8988T (cell line): Measurements from ENCODE around the gene SLC7A7.
"Not testable (repeated sequence)": the region's sequence is repeated elsewhere in the genome, so short reads cannot be mapped to it uniquely, and the experiment has no call there.

ENCODE experiments used
- DNase-seq: peaks from one replicate; pipeline ENCODE4 v3.0.0; 2011

Gene SLC7A7

DNA sequence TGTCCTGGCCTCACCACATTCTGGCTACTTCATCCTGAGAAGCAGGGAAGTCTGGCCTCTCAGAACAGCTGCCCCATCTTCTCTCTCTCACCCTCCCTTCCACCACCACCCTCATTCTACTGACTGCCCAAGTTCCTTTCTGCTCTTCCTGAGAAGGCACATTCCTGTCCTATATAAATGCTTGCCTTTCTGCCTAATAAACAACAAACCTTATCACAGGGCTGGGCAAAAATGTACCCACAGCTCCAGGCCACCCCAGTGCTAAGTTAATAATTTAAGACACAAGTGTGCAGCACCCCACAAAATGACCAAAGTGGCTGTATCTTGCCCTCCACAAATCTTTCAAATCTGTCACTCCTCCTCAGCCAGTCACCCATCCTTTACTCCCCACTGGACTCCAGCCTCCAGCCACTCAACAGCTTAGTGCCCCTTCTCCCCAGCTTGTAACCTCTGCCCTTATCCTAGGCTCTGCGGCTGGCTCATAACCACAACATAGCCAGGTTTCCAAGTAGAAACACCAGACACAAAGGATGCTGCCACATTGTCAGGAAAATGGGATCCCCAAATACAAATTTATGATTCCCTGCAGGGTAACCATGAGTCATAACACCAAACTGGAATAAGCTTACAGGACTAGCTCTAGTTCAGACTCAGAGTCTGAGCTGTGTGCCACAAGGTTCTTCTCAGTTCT, 33.8 kb downstream of the SLC7A7 start:
- no peak for DNase-seq

DNA sequence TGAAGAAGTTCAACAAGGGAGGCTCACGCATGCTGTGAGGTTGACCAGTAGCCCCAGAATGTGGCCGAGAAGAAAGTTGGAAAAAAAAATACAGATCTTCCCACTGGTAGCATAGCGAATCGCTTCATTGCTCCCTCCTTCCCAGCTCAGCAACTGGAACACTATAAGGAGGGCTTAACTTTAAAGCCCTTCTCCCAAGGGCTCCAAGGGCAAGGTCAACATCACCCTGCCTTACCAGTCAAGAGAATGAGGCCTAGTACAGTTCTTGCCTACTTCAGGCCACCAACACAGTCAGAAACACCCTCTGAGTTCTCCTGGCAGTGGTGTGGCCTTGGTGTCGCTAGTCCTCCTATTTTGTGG, 34.3 kb downstream of the SLC7A7 start:
- no peak for DNase-seq

DNA sequence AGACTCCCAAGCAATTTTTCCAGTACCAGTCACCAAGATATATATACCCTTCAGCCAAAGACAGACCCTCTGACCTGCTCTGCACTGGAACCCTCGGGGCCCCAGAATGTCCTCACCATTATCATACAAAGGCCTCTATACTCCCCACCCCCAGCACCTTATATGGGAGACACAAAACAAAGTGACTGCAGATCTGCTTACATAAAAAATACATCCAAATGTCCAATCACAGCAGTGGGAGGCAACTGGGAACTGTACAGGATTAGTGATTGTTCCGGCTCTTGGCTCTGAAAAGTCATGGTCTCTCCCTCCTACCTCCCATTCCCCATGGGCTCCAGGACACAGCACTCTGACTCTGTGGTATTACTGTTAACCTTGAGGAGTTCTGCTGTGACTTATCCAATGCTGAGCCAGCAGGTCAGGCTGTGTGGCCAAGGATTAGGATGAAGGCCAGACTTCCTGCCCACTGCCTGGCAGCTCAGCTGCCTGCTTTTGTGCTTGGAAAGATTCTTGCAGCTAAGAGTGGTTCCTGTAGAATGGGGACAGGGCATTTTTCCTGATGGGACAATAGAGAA, 35.0 kb downstream of the SLC7A7 start:
- no peak for DNase-seq

DNA sequence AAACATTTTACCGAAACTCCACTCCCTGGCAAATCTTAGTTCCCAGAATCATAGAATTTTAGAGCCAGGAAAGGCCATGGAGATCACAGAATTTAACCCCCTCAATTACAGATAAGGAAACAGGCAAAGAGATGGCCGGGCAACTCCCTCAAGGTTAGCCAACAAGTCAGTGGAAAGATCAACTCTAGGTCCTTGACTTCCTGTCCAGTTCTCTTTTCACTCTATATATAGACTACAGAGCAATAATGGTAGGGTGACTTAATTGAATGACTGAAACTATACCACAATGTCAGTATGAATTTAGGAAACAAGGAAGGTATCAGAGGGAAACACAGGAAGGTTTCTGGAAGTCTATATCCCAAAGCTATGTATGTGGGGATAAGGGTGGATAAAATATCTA, 37.2 kb downstream of the SLC7A7 start:
- no peak for DNase-seq

DNA sequence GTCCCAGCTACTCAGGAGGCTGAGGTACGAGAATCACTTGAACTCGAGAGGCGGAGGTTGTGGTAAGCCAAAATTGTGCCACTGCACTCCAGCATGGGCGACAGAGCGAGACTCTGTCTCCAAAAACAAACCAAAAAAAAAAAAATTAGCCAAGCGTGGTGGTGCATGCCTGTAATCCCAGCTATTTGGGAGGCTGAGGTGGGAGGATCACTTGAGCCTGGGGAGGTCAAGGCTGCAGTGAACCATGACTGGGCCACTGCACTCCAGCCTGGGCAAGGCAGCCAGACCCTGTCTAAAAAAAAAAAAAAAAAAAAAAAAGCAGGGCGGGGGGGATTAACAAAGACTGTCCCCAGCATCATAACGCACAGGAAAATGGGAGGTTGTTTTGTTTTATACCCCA, 38.4 kb downstream of the SLC7A7 start:
- DNase-seq: not testable (repeated sequence)

DNA sequence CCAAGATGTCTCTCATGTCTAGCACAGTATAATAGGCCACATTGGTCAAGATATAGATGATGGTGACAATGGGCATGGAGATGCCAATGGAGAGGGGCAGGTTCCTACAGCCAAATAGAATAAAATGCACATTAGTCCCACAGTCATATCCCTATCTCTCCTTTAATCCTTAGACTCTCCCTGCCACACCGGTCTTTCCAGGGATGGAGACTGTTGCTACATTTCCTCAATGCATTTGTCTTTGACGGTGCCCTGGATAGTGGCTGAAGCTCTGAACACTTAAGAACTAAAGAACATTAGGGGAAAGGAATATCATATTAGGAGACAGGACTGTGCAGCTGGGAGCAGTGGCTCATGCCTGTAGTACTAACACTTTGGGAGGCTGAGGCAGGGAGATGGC, 39.0 kb downstream of the SLC7A7 start:
- no peak for DNase-seq

DNA sequence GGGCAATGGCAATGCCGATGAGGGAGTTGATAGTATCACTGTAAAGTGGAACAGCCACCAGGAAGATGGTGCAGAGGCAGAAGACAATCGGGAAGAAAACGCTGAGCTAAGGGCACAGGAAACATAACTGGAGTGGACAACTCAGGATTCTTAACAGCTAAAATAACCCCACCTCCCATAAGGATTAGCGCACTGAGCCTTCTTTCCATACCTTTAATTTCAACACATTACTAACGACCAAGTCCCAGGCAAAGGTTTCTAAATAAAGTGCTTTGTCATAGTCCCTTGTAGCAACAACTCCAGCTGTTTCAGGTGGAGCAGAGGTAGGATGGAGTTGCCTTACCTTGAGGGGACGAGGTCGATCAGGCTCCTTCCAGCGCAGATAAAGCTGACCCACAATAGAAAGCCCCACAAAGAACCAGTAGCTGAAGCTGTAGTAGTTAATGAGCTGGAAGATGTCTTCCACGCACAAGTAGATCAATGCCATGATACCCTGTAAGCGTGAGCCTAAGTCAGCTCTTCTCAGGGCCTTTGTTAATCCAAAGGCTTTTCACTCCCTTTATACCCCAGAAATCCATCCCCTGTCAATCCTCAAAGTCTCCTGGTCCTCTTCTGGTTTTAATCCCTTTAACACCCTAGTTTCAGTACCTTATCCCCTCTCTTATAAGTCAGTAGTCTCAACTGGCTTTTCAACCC, 41.1 kb downstream of the SLC7A7 start:
- DNase-seq: no peak

DNA sequence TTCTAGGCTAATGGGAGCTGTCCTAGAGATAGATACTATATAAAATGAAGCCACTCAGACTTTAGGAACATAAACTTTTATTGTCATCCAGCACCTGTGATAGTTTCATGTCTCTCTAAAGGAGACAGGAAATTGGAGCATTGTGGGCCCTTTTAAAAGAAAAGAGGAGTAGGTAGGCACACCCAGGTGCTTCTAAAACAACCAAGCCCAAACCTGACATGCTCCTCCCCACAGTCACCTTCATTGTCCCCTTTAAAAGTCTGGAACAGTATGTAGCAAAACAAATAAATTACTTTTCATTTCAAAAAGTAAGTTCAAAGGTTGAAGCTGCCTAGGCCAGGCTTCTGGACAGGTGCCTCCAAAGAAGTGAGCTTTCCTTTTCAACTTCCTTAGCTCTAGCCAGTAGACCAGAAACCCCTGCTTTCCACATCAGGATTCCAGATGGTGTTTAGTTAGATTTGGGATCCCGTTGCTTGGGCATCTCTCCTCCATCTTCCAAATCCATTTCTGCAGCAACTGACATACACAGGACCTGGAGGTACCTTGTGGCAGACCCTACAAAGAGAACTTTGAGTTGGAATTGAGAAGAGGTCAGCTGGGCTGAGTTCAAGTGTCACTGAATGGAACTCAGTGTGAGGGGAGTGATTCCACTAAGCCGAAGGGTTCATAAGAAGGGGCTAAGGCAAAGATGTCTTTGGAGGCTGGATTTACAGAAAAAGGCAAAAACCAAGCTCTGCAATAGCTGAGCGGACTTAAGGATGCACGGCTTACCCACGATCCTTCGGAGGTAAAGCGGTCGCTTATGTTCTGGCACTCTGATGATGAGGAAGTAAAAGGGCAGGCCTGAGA, 41.8 kb downstream of the SLC7A7 start:
- DNase-seq: no peak

DNA sequence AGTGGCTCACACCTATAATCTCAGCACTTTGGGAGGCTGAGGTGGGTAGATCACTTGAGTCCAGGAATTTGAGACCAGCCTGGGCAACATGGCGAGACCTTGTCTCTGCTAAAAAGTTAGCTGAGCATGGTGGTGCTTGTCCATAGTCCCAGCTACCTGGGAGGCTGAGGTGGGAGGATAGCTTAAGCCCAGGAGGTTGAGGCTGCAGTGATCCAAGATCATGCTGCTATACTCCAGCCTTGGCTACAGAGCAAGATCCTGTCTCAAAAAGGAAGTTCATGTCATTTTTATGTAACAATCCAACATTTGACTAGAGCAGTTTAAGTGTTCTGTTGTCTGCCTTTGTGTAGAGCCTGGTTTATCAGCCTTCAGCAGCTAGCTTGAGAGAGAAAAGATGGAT, 42.5 kb downstream of the SLC7A7 start:
- no peak for DNase-seq

DNA sequence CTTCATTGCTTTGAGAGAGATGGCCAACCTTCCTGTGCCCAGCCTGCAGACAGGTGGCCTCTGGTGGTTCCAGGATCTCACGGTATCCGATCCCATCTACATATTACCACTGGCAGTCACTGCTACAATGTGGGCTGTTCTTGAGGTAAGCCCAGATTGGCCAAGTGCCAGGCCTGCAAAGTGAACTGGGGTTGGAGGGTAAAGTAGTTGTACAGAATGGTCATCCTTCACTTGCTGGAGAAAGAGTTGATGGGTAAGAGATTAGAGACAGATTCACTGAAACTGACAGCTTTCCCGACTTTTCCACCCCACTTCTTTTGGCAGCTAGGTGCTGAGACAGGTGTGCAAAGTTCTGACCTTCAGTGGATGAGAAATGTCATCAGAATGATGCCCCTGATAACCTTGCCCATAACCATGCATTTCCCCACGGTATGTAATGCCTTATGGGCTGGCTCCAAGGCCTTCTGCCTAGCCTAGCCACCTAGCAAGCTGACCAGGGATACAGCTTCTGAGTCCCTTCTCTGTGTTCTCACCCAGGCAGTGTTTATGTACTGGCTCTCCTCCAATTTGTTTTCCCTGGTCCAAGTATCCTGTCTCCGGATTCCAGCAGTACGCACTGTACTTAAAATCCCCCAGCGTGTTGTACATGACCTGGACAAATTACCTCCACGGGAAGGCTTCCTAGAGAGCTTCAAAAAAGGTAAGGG, 44.6 kb downstream of the SLC7A7 start:
- no peak for DNase-seq

DNA sequence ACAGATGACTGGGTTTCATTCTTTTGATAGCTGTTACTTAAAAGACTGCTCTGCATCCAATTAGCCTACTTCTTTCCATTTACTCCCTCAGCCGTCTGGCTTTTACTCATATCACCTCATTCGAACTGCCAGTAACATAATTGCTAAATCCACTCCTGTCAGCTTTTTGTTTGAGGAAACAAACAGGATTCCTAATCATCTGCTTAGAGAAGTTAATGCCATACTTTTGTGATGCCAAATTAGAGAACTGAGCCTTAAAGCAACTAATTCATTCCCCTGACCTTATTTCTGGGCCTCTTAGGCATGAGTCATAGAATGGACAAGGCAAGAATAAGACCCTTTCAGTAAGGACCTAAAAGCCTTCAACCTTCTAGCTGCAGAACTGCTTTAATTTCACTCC, 45.9 kb downstream of the SLC7A7 start:
- DNase-seq: no peak

DNA sequence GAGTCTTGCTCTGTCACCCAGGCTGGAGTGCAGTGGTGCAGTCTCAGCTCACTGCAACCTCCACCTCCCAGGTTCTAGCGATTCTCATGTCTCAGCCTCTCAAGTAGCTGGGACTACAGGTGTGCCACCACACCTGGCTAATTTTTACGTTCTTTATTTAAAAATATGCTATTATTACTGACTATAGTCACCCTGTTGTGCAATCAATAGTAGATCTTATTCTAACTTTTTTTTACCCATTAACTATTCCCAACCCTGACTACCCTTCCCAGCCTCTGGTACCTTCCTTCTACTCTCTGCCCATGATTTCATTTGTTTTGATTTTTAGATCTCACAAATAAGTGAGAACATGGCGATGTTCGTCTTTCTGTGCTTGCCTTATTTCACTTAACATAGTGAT, 46.3 kb downstream of the SLC7A7 start:
- DNase-seq: no peak

DNA sequence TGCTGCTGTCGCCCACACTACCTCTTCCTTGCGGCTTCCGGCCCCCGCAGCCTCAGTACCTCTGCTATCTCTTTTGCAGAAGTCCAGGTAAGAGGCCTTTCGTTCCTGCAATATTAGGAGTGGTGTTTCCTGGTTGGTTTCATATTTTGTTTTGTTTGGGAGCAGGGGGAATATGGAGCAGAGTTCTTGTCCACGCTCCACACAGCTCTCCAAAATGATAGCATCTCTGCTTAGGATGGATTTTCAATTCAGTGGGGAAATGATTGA, 48.0 kb downstream of the SLC7A7 start:
- no peak for DNase-seq

DNA sequence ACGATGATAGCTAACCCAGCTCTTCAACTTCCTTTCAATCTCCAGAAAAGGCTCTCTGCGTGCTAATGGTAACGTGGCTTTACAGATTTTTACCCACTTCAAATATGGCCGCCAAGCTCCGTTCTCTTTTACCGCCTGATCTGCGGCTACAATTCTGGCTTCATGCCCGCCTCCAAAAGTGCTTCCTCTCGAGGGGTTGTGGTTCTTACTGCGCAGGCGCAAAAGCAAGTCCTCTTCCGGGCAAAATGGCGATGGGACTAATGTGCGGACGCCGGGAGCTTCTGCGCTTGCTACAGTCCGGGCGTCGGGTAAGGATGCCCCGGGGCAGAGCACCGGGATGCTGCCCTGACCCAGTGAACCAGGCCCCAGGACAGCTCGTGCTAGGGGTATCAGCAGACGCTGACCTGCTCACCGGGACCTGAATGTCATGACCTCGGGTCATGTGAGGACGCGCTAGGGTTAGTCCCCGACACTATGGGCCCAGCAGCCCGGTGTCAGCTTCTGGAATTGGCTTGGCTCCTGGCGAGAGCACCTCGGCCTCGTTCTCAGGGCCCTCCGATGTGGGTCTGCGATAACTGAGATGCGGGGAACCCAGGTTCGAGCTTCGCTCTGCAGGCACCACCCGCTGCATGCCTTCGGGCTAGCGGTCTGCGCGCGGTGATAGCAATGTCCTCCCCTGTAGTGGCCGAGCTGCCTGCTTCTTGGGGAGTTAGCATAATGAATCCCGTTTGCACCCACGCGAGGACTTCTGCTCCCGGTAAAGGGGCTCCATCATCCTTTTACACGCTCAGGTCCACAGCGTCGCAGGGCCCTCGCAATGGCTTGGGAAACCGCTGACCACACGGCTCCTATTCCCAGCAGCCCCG, 48.5 kb downstream of the SLC7A7 start, which contains the start of gene OXA1L:
Gene OXA1L, plus strand, starts transcription at position 232 of the 866 bp plus-strand sequence. Its CDS starts 14 bp downstream, at position 246.
- DNase-seq: peak; percentile 49

DNA sequence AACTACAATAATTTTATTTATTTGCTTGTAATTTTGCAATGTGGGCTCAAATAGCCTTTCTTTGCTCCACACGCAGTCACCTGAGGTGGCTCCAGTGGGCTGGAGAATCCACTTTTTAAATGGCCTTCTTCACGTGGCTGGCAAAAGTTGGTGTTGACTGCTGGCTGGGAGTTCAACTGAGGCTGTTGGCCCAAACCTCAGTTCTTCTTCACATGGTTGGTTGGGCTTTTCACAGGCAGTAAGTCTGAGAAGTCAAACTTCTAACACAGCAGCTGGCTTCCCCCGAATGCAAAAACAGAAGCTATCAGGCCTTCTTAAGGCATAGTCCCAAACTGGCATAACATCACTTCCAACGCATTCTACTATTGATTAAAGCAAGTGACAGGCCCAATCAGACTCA, 50.9 kb downstream of the SLC7A7 start:
- no peak for DNase-seq

DNA sequence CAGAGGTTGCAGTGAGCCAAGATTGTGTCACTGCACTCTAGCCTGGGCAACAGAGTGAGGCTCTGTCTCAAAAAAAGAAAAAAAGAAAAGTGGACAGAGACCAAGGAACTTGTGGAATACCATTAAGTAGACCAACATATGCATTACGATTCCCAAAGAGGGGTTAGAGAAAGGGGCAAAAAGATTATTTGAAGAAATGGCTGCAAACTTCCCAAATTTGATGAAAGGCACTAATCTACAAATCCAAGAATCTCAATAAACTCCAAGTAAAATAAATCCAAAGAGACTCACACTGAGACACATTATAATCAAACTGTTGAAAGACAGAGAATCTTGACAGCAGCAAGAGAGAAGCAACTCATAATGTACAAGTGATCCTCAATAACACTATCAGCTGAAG, 53.5 kb downstream of the SLC7A7 start:
- no peak for DNase-seq

DNA sequence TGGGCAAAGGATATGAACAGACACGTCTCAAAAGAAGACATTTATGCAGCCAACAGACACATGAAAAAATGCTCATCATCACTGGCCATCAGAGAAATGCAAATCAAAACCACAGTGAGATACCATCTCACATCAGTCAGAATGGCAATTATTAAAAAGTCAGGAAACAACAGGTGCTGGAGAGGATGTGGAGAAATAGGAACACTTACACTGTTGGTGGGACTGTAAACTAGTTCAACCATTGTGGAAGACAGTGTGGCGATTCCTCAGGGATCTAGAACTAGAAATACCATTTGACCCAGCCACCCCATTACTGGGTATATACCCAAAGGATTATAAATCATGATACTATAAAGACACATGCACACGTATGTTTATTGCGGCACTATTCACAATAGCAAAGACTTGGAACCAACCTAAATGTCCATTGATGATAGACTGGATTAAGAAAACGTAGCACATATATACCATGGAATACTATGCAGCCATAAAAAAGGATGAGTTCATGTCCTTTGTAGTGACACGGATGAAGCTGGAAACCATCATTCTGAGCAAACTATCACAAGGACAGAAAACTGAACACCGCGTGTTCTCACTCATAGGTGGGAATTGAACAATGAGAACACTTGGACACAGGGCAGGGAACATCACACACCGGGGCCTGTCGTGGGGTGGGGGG, 57.1 kb downstream of the SLC7A7 start:
- DNase-seq: not testable (repeated sequence)

DNA sequence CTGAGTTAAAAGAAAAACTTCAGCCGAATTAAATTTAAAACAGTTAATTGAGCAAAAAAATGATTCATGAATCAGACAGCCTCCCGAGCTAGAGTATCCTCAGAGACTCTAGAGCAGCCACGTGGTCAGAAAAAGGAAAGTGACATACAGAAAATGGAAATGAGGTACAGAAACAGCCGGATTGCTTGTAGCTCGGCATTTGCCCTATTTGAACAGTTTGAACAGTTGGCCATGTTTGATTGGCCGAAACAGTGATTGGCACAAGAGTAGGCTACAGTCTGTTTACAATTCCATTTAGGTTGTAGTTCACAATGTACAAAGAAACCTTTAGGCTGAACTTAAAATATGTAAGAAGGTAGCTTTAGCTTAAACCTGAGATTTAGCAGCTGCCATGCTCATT, 61.6 kb downstream of the SLC7A7 start:
- DNase-seq: no peak

DNA sequence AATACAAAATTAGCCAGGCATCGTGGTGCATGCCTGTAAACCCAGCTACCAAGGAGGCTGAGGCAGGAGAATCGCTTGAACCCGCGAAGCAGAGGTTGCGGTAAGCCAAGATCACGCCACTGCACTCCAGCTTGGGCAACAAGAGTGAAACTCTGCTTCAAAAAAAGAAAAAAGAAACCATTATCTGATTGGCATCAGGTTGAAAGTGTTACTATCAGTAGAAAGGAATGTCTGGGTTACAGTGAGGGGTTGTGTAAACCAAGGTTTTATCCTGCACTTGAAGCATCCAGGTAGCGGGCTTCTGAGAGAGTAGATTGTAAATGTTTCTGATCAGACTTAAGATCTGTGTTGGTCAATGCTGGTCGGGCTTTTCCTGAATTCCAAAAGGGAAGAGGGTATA, 62.8 kb downstream of the SLC7A7 start:
- no peak for DNase-seq

DNA sequence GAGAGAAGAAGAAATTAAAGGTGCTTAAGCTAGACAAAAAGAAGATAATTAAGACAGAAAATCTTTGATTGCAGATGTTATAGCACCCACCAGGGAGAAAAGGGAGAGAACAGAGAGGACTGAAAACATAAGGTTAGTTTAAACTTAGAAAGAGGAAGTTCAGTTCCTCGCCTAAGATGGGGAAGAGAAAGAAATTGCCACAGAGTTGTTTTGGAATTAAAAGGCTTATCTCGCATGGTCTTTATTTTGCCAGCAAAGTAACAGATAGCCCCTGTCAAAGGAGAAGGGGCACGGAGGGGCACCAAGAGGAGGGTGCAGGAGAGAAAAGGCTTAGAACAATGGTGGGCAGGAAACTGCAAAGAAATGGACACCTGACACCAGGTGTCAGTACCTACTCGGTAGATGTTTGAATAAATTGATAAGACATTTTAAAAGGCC, 66.6 kb downstream of the SLC7A7 start:
- no peak for DNase-seq

DNA sequence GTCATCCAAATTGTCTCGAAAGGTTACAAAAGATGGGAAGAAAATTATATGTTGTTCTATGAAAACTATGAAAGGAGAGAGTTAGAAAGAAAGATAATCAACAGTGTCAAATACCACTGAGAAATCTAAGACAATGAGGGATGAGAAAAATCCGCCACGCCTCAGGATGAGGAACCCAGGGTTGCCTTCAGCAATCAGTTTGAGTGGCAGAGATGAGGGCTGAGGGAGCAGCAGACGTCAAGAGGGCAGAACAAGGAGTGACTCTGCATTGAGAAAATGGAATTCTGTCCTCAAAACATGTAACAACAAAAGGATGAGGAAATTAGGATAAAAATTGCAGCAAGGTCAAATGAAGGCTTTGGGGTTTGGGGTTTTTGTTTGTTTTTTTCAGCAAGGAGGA, 67.0 kb downstream of the SLC7A7 start:
- DNase-seq: no peak
